Esophagus squamous epithelium (tissue), 4 donors: ENCODE data around the gene SRPK3.

Experiments
- CTCF ChIP-seq, 6 experiments: fragments of 450-650 bp in 4 of 6; fragments of 200-600 bp in 2 of 6; sonication (generic) in 2 of 6; IDR thresholded peaks; one replicate each; pipeline ENCODE4 v1.5.1; 2016 to 2019; ENCODE audit warnings: antibody characterized with exemption in 6 of 6, mild to moderate bottlenecking in 4 of 6, moderate library complexity in 4 of 6
- POLR2A ChIP-seq, 4 donors: fragments of 450-650 bp; IDR thresholded peaks; one replicate each; pipeline ENCODE4 v1.6.1; 2017; ENCODE audit warnings: antibody characterized with exemption in 4 of 4, mild to moderate bottlenecking in 4 of 4, moderate library complexity in 3 of 4

GRCh38 chrX:153778684-153779101, 2.1 kb upstream of the SRPK3 start:
- TF ChIP-seq POLR2A (IDR thresholded peaks at IDR 0.05), result no peak
- TF ChIP-seq CTCF (IDR thresholded peaks at IDR 0.05), result no peak
